LNCaP clone FGC (cell line): ENCODE results near the gene CCDC154.

Source experiments
- DNase-seq: peaks from one replicate; pipeline ENCODE4 v3.0.0-alpha.2; 2011; ENCODE audit warnings: low read depth
- H3K4me3 ChIP-seq: 2 replicates; pipeline ENCODE4 v1.5.1; 2011; ENCODE audit warnings: mild to moderate bottlenecking, low read depth, low read length, control low read depth
- CTCF ChIP-seq: IDR thresholded peaks from 2 replicates; pipeline ENCODE4 v1.5.1; 2012; ENCODE audit warnings: mild to moderate bottlenecking; ENCODE audit not compliant: control insufficient read depth, insufficient read depth; ENCODE audit errors: extremely low read depth

Gene CCDC154

GRCh38 chr16:1434644-1435592 lies 9.4 kb downstream of the CCDC154 start:
- no peak overlapping the region for H3K4me3 ChIP-seq
- no peak for TF ChIP-seq CTCF
- no peak for DNase-seq

DNA sequence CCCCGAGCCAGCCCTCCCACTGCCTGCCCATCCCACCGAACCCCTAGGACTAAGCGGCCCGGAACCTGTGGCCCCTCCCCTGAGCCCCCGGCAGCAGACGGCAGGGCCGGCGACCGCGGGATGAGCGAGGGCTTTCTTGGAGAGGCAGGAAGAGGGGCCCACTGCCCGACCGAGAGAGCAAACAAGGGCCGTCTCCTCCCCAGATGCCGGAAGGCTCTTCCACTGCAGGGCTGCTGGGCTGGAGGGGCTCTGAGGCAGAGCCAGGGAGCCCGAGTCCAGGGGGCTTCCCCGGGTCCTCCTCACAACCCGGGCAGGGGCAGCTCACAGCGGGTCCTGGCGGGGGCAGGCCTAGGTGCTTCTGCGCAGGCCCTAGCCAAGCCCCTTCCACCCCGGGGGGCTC lies 10.6 kb downstream of the CCDC154 start:
- DNase-seq, result no peak
- TF ChIP-seq CTCF, result no peak
- no peak overlapping the region for H3K4me3 ChIP-seq

DNA sequence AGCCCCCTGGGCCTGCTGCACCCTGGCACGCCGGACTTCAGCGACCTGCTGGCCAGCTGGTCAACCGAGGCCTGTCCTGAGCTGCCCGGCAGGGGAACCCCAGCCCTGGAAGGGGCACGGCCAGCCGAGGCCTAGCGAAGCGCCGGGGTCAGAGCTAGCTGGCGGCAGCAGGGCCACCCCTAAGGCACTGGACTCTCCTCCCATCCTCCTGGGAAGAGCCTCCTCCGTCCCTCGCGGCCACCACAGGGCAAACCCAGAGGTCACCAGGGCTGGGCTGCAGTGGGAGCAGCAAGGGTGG lies 11.1 kb downstream of the CCDC154 start:
- no peak for TF ChIP-seq CTCF
- no peak overlapping the region for H3K4me3 ChIP-seq
- DNase-seq, result no peak

GRCh38 chr16:1432388-1433262 lies 11.7 kb downstream of the CCDC154 start:
- DNase-seq, result no peak
- no peak overlapping the region for H3K4me3 ChIP-seq
- TF ChIP-seq CTCF, result no peak

DNA sequence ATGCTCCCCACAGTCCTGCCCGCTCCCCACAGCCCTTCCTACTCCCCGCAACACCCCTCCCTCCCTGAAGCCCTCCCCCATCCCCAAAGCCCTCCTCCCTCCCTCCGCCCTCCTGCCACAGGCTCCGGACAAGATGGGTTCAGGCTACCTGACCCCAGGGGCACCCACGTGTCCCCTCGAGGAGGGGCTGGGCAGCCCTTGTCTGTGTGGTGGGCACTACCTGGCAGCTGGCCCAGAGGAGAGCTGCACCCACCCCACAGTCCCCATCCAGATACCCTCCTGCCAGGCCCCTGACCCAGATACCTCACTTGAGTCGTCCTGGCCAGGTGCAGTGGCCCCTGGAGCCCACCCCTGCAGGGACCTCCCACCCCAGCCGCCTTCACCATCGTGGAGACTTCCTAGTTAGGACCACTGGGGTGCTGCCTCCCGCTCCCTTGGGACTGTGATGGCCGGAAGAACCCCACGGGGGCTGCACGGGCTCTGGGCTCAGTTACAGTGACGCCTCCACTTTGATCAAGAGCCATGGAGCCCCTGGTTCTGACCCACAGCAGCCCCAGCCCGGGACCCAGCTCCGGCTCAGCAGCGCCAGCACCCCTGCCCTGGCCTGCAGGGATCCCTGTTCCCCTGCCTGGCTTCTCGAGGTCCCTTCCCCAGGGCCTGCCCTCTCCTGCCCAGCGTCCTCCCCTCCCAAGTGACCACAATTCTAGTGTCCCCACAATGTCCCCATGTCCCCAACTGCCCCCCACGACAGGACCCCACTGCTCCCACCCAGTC lies 12.7 kb downstream of the CCDC154 start:
- peak overlapping the region; percentile 50 for H3K4me3 ChIP-seq
- no peak for DNase-seq
- no peak for TF ChIP-seq CTCF

DNA sequence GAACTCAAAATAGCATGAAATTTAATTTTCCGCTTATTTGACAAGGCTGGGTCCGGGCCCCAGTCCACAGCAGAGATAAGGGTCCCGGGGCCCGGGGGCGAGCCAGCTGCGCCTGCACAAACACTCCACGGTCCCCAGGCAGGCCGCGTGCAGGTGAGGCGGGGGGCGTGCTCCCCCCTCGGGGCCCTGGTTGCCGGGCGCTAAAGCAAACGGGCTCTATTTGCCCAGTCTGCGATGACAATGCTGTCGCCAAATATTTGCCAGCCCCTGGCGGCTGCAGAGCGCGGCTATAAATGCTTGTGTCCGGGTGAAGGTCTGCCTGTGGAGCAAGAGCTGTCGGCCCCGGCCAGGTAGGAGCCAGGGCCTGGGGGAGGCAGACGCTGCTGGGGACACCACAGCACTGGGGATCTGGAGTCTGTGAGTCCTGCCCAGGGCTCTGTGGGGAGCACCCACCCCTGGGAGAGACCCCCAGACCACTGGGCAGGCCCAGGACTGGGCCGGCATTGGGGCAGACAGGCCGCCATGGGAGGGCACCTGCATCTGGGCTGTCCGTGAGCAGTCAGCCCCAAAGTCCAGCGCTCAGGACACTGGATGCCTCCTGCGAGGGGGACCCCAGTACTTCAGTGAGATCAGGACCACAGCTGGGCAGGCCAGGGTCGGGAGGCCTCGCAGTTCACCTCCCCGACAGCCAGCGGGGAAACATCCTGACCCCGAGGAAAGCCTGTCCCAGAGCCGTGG lies 13.4 kb downstream of the CCDC154 start, which contains the start of gene PERCC1:
TSS of gene PERCC1 (plus strand) at position 320 of the 738 bp plus-strand sequence. CDS start 1,516 bp downstream, outside the sequence.
- TF ChIP-seq CTCF, result peak; percentile 38
- peak; percentile 59 for DNase-seq
- H3K4me3 ChIP-seq, result peak within 1 kb of the TSS; percentile 50
